ENCODE results near the gene NDUFV3. TPM values are rescaled to one million over a fixed set of nuclear protein-coding genes. Genes with fewer than 3 reads are reported as not detected.

NDUFV3 gene
- total RNA-seq, 1 donor from 2014 or later, result 41.3 TPM

GRCh38 chr21:42880352-42880751 is 12.8 kb upstream of the NDUFV3 start:
- H3K27me3 Mint-ChIP-seq (ENCODE audit: unreplicated experiment), result no peaks in the 10 kb centered on the region
- TF ChIP-seq CTCF (IDR thresholded peaks at IDR 0.05), result no peak
- DNase-seq (ENCODE audit: extremely low spot score, unreplicated experiment), result no peak
- H3K27ac Mint-ChIP-seq (ENCODE audit: unreplicated experiment), result peak overlapping the region; percentile 88
- H3K4me3 Mint-ChIP-seq (ENCODE audit: unreplicated experiment), result peak overlapping the region; percentile 92
- H3K9me3 Mint-ChIP-seq (ENCODE audit: unreplicated experiment), result no peaks in the 10 kb centered on the region
- H3K4me1 Mint-ChIP-seq (ENCODE audit: unreplicated experiment), result peaks cover 24% of the 10 kb centered on the region
- no peaks in the 10 kb centered on the region for H3K36me3 Mint-ChIP-seq (ENCODE audit: unreplicated experiment)

GRCh38 chr21:42883921-42884320 is 9.2 kb upstream of the NDUFV3 start:
- Mint-ChIP-seq H3K9me3 (ENCODE audit: unreplicated experiment) (no peaks in the 10 kb centered on the region), H3K27ac (ENCODE audit: unreplicated experiment) (no peak overlapping the region), H3K4me1 (ENCODE audit: unreplicated experiment) (peaks cover 15% of the 10 kb centered on the region), H3K36me3 (ENCODE audit: unreplicated experiment) (no peaks in the 10 kb centered on the region), H3K27me3 (ENCODE audit: unreplicated experiment) (no peaks in the 10 kb centered on the region), H3K4me3 (ENCODE audit: unreplicated experiment) (no peak overlapping the region)
- no peak for DNase-seq (ENCODE audit: extremely low spot score, unreplicated experiment)
- no peak for TF ChIP-seq CTCF (IDR thresholded peaks at IDR 0.05)

GRCh38 chr21:42887326-42887725 is 5.8 kb upstream of the NDUFV3 start:
- Mint-ChIP-seq H3K27ac (ENCODE audit: unreplicated experiment) (no peak overlapping the region), H3K36me3 (ENCODE audit: unreplicated experiment) (no peaks in the 10 kb centered on the region), H3K4me1 (ENCODE audit: unreplicated experiment) (peaks cover 2% of the 10 kb centered on the region), H3K9me3 (ENCODE audit: unreplicated experiment) (no peaks in the 10 kb centered on the region), H3K27me3 (ENCODE audit: unreplicated experiment) (no peaks in the 10 kb centered on the region), H3K4me3 (ENCODE audit: unreplicated experiment) (no peak overlapping the region)
- DNase-seq (ENCODE audit: extremely low spot score, unreplicated experiment), result no peak
- TF ChIP-seq CTCF (IDR thresholded peaks at IDR 0.05), result no peak

- TF ChIP-seq CTCF (IDR thresholded peaks at IDR 0.05), result no peak
- Mint-ChIP-seq H3K27ac (ENCODE audit: unreplicated experiment) (peak overlapping the region; percentile 94), H3K9me3 (ENCODE audit: unreplicated experiment) (no peaks in the 10 kb centered on the region), H3K36me3 (ENCODE audit: unreplicated experiment) (no peaks in the 10 kb centered on the region), H3K4me3 (ENCODE audit: unreplicated experiment) (peak overlapping the region; percentile 82), H3K27me3 (ENCODE audit: unreplicated experiment) (no peaks in the 10 kb centered on the region), H3K4me1 (ENCODE audit: unreplicated experiment) (peaks cover 12% of the 10 kb centered on the region)
- peak; percentile 86 for DNase-seq (ENCODE audit: extremely low spot score, unreplicated experiment)
These were observed 553 bp upstream of the NDUFV3 start for GRCh38 chr21:42892582-42892930.

- H3K9me3 Mint-ChIP-seq (ENCODE audit: unreplicated experiment), result no peaks in the 10 kb centered on the region
- no peak overlapping the region for H3K4me3 Mint-ChIP-seq (ENCODE audit: unreplicated experiment)
- TF ChIP-seq CTCF (IDR thresholded peaks at IDR 0.05), result no peak
- no peaks in the 10 kb centered on the region for H3K4me1 Mint-ChIP-seq (ENCODE audit: unreplicated experiment)
- no peak overlapping the region for H3K27ac Mint-ChIP-seq (ENCODE audit: unreplicated experiment)
- no peak for DNase-seq (ENCODE audit: extremely low spot score, unreplicated experiment)
- peaks cover 28% of the 10 kb centered on the region for H3K36me3 Mint-ChIP-seq (ENCODE audit: unreplicated experiment)
- H3K27me3 Mint-ChIP-seq (ENCODE audit: unreplicated experiment), result no peaks in the 10 kb centered on the region
These were observed 7.3 kb downstream of the NDUFV3 start for GRCh38 chr21:42900446-42900845.

Data from osteocyte (in vitro differentiated cells).